ENCODE results near the gene TPRA1. TPM values are rescaled to one million over a fixed set of nuclear protein-coding genes. Genes with fewer than 3 reads are reported as not detected.

Gene TPRA1
- total RNA-seq, 1 donor from 2014 or later = 21.2 TPM

DNA sequence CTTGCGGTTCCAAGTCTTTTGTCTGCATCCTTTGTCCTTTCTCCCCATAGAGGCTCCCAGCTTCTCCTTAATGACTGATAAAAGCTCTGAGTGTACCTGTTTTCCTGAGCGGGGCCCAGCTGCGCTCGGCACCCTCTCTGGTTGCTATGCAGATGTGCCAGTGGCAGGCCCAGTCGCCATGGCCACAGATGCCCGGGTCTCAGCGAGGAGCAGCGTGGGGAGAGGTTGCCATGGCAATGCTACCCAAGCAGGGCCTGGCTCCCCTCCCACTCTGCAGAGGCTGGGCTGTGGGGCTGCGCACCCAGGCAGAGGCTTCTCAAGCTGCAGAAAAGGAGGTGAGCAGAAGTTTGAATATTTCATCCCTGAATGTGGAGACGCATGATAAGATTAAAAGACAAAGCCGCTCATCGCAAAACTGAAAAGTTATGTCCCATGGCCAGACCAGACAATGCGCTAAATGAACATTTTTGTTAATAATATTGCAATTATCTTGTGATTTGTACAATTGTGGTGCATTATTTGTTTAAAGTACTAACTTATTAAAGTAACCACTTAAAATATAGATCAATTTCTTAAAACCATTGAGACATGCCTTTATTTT is 66.1 kb downstream of the TPRA1 start:
- Mint-ChIP-seq H3K36me3 (ENCODE audit: unreplicated experiment) (peaks cover 18% of the 10 kb centered on the region), H3K4me1 (ENCODE audit: low read depth, unreplicated experiment) (no peaks in the 10 kb centered on the region), H3K27ac (ENCODE audit: unreplicated experiment) (no peak overlapping the region), H3K9me3 (ENCODE audit: unreplicated experiment) (no peaks in the 10 kb centered on the region), H3K27me3 (ENCODE audit: unreplicated experiment) (no peaks in the 10 kb centered on the region), H3K4me3 (ENCODE audit: unreplicated experiment) (no peak overlapping the region)
- TF ChIP-seq, protein P1, sequence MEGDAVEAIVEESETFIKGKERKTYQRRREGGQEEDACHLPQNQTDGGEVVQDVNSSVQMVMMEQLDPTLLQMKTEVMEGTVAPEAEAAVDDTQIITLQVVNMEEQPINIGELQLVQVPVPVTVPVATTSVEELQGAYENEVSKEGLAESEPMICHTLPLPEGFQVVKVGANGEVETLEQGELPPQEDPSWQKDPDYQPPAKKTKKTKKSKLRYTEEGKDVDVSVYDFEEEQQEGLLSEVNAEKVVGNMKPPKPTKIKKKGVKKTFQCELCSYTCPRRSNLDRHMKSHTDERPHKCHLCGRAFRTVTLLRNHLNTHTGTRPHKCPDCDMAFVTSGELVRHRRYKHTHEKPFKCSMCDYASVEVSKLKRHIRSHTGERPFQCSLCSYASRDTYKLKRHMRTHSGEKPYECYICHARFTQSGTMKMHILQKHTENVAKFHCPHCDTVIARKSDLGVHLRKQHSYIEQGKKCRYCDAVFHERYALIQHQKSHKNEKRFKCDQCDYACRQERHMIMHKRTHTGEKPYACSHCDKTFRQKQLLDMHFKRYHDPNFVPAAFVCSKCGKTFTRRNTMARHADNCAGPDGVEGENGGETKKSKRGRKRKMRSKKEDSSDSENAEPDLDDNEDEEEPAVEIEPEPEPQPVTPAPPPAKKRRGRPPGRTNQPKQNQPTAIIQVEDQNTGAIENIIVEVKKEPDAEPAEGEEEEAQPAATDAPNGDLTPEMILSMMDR (IDR thresholded peaks at IDR 0.05; ENCODE audit: partially characterized antibody, unreplicated experiment) = no peak
- peak; percentile 63 for DNase-seq

Small RNAs within 50 kb of the gene (microRNA-seq; reads per million reads assigned to microRNA genes)
- 3.4 reads per million, percentile 25 among the genes with 10 or more reads in this experiment for gene MIR6825 (ENCODE audit: unreplicated experiment)
- gene MIR7976 (ENCODE audit: unreplicated experiment) = 1.4 reads per million, percentile 3 among the genes with 10 or more reads in this experiment

Other genes with a start within 250 kb of the TPRA1 start
- gene MCM2, start 7.7 kb upstream of the TPRA1 start, total RNA-seq (ENCODE audit: unreplicated experiment) = 21.3 TPM
- 139 TPM for gene PODXL2, start 38.5 kb upstream of the TPRA1 start, total RNA-seq (ENCODE audit: unreplicated experiment)
- 35.0 TPM for gene ABTB1, start 82.2 kb upstream of the TPRA1 start, total RNA-seq (ENCODE audit: unreplicated experiment)
- 10.3 TPM for gene MGLL, start 231.8 kb upstream of the TPRA1 start, total RNA-seq (ENCODE audit: unreplicated experiment)

Measured in glutamatergic neuron (in vitro differentiated cells).